ENCODE data around the gene PYGM.

Gene PYGM

DNA sequence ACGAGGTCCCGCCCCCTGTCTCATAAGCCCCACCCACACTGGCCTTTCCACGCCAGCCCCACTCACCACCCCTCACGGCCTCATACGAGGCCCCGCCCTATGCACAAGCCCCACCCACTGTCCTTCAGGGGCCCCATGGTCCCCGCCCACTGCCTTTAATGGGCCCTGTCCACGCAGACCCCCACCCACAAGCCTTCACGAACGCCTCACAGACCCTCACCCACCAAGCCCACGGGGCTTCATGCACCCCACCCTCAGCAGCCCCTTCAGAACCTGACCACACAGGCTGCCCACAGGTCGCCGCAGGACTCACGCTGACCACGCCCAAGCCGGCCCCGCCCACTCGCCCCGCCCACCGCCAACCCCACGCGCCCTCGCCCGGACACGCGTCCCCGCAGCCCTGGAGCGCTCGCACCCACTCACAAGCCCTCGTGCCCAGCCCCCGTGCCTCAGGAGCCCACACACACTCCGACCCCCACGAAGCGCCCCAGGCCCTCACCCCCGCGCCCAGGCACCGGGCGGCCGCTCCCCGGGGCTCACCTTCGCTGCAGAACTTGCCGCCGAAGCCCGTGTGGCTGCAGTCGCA, 47.3 kb downstream of the PYGM start:
- TF ChIP-seq, protein P1, sequence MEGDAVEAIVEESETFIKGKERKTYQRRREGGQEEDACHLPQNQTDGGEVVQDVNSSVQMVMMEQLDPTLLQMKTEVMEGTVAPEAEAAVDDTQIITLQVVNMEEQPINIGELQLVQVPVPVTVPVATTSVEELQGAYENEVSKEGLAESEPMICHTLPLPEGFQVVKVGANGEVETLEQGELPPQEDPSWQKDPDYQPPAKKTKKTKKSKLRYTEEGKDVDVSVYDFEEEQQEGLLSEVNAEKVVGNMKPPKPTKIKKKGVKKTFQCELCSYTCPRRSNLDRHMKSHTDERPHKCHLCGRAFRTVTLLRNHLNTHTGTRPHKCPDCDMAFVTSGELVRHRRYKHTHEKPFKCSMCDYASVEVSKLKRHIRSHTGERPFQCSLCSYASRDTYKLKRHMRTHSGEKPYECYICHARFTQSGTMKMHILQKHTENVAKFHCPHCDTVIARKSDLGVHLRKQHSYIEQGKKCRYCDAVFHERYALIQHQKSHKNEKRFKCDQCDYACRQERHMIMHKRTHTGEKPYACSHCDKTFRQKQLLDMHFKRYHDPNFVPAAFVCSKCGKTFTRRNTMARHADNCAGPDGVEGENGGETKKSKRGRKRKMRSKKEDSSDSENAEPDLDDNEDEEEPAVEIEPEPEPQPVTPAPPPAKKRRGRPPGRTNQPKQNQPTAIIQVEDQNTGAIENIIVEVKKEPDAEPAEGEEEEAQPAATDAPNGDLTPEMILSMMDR (IDR thresholded peaks at IDR 0.05), result no peak

DNA sequence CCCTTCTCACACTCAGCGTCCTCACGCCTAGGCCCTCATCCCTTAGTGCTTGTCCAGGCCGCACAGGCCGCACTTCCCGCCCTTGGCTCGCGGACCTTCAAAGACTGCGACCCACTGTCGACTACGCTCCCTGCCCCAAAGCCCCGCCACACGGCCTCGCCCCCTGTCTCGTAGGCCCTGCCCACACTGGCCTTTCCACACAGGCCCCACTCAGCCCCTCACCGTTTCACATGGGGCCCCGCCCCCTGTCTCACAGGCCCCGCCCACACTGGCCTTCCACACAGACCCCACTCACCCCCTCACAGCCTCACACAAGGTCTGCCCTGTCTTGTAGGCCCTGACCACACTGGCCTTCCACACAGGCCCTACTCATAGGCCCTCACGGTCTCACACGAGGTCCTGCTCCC, 47.8 kb downstream of the PYGM start:
- TF ChIP-seq, protein P1 (IDR thresholded peaks at IDR 0.05), result no peak

DNA sequence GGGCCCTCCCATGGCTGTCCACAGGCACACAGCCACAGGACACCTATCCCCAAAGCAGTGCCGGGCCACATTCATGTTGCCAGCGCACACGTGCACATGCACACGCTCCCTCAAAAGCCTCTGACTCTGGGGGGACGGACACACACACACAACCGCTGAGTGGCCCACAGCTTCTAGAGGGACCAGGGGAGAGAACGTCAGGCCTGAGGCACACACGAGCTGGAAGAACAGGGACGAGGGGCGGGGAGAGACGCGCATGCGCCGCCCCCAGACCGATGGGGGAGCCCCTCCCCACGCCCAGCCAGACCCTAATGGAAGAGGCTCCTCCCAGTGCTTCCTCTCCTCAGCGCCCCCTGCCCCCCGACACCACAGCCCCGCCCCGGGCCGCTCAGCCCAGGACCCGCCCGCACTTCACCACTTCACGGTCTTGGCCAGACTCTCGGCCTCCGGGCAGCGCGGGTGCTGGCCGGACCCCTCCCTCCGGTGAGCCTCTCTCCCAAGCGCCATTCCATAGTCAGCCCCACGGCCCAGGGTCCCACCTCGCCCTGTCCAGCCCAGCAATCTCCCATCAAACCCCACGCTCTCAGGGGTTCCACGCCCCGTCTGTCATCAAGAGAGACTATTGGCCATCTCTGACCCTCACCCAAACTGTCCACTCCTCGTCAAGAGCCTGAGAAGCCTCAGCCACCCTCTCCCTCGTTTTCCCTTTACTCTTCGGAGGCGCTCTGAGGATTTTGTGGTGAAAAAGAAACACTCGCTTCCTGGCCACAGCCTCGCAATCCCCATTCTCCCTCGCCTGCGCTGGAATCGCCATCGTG, 48.4 kb downstream of the PYGM start:
- TF ChIP-seq, protein P1 (IDR thresholded peaks at IDR 0.05), result no peak

DNA sequence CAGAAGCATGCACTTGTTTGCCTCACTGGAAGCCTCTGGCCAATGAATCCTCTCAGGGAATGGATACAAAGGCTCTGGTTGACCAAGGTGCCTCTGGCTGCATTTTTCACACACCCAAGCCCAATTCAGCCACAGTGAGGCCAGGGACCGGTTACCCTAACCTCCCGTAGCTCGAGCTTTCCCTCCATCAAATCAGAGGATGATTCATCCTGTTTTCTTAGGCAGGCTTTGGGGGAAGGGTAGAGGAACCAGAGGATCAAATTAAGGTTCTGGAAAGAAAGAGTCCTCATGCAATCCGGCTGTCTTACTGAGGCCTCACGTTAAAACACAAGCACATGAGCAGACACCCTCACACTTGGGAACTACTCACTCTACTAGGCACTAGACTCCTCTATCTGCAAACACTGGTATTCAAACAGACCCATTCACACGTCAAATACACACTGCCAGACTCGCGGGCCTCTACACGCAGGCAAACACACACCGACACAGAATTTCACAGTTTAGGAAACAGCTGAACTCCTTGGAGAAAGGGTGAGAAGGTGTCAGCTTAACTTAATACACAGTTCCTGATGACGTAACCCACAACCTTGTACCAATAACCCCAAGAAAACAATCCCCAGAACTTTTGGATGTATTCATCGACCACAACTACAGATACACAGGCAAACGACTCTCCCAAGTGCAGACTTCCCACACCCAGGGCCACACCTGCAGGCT, 49.2 kb downstream of the PYGM start:
- TF ChIP-seq, protein P1 (IDR thresholded peaks at IDR 0.05), result no peak

DNA sequence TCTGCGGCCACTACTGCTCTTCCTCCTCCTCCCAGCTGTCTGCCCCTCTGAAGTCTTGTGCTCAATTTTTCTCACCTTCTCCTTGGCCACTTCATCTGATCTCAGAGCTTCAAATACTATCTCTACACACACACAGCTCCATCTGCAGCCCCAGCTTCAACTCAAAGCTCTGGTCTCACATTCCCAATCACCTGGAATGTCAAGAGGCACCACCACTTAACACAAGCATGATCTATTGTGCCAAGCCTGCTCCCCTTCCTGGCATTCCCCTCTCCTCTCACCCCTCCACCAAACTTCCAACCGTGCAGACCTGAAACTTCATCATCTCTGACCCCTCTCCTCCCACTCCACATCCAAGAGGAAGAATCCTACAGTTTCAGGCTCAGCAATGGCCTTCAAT, 54.3 kb downstream of the PYGM start:
- TF ChIP-seq, protein P1 (IDR thresholded peaks at IDR 0.05), result no peak

DNA sequence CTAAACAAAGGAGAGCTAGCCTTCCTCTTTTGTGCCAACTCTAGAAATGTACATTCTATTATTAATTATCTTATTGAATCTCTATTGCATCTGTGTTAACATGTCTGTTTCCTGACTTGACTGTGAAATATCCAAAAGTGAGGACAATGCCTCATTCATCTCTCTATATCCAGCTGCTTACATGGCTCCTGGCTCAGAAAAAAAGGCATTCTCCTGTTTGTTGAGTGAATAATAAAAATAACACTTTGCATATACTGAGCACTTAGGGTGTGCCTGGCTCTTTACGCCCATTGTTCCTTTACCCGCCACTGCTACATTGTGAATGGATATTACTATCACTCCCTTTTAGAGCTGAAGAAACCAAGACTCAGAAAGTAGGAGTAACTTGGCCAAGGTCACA, 56.7 kb downstream of the PYGM start:
- TF ChIP-seq, protein P1 (IDR thresholded peaks at IDR 0.05), result no peak

DNA sequence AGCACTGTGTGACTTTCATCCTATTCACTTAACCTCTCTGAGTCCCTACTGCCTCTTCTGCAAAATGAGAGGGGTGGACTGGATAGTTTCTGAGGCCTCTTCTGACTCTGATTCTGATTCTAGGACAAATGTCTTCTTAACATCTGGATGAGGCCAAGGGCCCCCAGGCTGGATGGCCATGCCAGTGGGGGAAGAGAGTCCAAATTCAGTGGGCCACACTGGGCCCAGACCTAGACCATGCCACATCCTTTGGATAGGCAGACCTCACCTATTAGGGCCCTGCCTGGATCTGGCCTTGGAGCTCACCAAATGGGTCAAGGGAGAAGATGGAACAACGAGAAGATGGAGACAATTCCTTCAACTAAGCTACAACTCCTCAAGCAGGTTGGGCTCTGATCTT, 61.3 kb downstream of the PYGM start:
- TF ChIP-seq, protein P1 (IDR thresholded peaks at IDR 0.05), result no peak

Data from LNCAP (cell line).